Measurements from ENCODE around the gene EML6. TPM values are rescaled to one million over a fixed set of nuclear protein-coding genes. Genes with fewer than 3 reads are reported as not detected.

The EML6 gene
- total and polyA plus RNA-seq, 12 donors, result 0.07 to 1.5 (median 0.31) TPM

- no peak for ATAC-seq
- intact Hi-C loops (cut with DNase I), result no loop called here
- Histone ChIP-seq H3K4me3 (no peak overlapping the region), H3K4me1 (no peaks in the 10 kb centered on the region), H3K9me3 (no peaks in the 10 kb centered on the region), H3K27me3 (peaks cover 0 to 25% (median 0%) of the 10 kb centered on the region in 7 donors), H3K27ac (no peak overlapping the region), H3K36me3 (no peaks in the 10 kb centered on the region)
- no peak for DNase-seq
- 84 to 86% methylated on average over 2 of the region's 2 CpGs for WGBS, 2 donors
- TF ChIP-seq, protein P1, sequence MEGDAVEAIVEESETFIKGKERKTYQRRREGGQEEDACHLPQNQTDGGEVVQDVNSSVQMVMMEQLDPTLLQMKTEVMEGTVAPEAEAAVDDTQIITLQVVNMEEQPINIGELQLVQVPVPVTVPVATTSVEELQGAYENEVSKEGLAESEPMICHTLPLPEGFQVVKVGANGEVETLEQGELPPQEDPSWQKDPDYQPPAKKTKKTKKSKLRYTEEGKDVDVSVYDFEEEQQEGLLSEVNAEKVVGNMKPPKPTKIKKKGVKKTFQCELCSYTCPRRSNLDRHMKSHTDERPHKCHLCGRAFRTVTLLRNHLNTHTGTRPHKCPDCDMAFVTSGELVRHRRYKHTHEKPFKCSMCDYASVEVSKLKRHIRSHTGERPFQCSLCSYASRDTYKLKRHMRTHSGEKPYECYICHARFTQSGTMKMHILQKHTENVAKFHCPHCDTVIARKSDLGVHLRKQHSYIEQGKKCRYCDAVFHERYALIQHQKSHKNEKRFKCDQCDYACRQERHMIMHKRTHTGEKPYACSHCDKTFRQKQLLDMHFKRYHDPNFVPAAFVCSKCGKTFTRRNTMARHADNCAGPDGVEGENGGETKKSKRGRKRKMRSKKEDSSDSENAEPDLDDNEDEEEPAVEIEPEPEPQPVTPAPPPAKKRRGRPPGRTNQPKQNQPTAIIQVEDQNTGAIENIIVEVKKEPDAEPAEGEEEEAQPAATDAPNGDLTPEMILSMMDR (IDR thresholded peaks at IDR 0.05), result no peak
These were observed 232.7 kb downstream of the EML6 start for GRCh38 chr2:54956111-54956627.

GRCh38 chr2:54957321-54957999, 234.0 kb downstream of the EML6 start:
- no peaks in the 10 kb centered on the region for H3K9me3 ChIP-seq
- no peaks in the 10 kb centered on the region for H3K4me1 ChIP-seq
- H3K4me3 ChIP-seq, result no peak overlapping the region
- H3K27ac ChIP-seq, result no peak overlapping the region
- DNase-seq (no peak), ATAC-seq (no peak)
- TF ChIP-seq, protein P1 (IDR thresholded peaks at IDR 0.05), result no peak
- peaks cover 0 to 25% (median 4%) of the 10 kb centered on the region in 7 donors for H3K27me3 ChIP-seq
- WGBS, 2 donors, result 88 to 92% methylated on average over 18 of the region's 18 CpGs
- intact Hi-C loops (cut with DNase I), result no loop called here
- H3K36me3 ChIP-seq, result no peaks in the 10 kb centered on the region

- ATAC-seq, result peak in 3 of 8 donors; percentile 34 to 45 (median 34)
These were observed 235.4 kb downstream of the EML6 start for GRCh38 chr2:54958717-54959371.

DNA sequence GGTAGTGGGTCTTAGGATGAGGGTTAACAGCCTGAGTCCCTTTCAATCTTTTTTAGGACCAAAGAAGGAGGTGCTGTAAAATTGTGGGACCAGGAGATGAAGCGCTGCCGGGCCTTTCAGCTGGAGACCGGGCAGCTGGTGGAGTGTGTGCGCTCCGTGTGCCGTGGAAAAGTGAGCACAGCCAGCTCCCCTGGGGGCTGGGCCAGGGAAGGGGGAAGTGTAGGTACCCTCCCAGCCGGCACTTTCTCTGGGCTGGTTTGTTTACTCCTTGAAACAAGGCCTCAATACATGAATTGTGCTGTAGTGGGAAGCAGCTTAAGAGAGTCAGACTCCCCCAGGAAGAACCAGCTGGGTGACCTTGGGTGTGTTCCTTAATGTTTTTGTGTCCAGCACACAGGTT, 236.7 kb downstream of the EML6 start:
- intact Hi-C loops (cut with DNase I), result no loop called here
- peaks cover 0 to 19% (median 4%) of the 10 kb centered on the region in 7 donors for H3K27me3 ChIP-seq
- H3K4me1 ChIP-seq, result peaks cover 0 to 7% (median 4%) of the 10 kb centered on the region in 9 donors
- TF ChIP-seq, protein P1 (IDR thresholded peaks at IDR 0.05), result no peak
- WGBS, 2 donors, result 88 to 92% methylated on average over 7 of the region's 7 CpGs
- H3K4me3 ChIP-seq, result no peak overlapping the region
- DNase-seq (no peak), ATAC-seq (no peak)
- no peak overlapping the region for H3K27ac ChIP-seq
- H3K9me3 ChIP-seq, result no peaks in the 10 kb centered on the region
- no peaks in the 10 kb centered on the region for H3K36me3 ChIP-seq

More at GRCh38 chr2:54958717-54959371, 235.4 kb downstream of the EML6 start:
- DNase-seq, result no peak
- Histone ChIP-seq H3K36me3 (no peaks in the 10 kb centered on the region), H3K27me3 (peaks cover 0 to 24% (median 4%) of the 10 kb centered on the region in 7 donors), H3K9me3 (no peaks in the 10 kb centered on the region), H3K4me1 (no peaks in the 10 kb centered on the region), H3K27ac (no peak overlapping the region), H3K4me3 (no peak overlapping the region)
- intact Hi-C loops (cut with DNase I), result no loop called here
- WGBS, 2 donors, result 90% methylated on average over 14 of the region's 14 CpGs
- TF ChIP-seq, protein P1 (IDR thresholded peaks at IDR 0.05), result no peak

All from heart right ventricle (tissue), 16 donors.